ENCODE measurements around the gene TOX3. TPM values are rescaled to one million over a fixed set of nuclear protein-coding genes. Genes with fewer than 3 reads are reported as not detected.

The TOX3 gene
- total RNA-seq, 1 experiment from 2014 or later = not detected

GRCh38 chr16:52492789-52493357 lies 54.1 kb downstream of the TOX3 start:
- no peak for DNase-seq (ENCODE audit: low spot score)

- no peak for DNase-seq (ENCODE audit: low spot score)
These were observed 55.7 kb downstream of the TOX3 start for GRCh38 chr16:52491216-52491615.

GRCh38 chr16:52489894-52490293 lies 57.0 kb downstream of the TOX3 start:
- no peak for DNase-seq (ENCODE audit: low spot score)

GRCh38 chr16:52488837-52489289 lies 58.1 kb downstream of the TOX3 start:
- no peak for DNase-seq (ENCODE audit: low spot score)

- DNase-seq (ENCODE audit: low spot score) = no peak
These were observed 59.0 kb downstream of the TOX3 start for GRCh38 chr16:52487849-52488457.

GRCh38 chr16:52480237-52480636 lies 66.7 kb downstream of the TOX3 start:
- DNase-seq (ENCODE audit: low spot score) = no peak

GRCh38 chr16:52476111-52476510 lies 70.8 kb downstream of the TOX3 start:
- DNase-seq (ENCODE audit: low spot score) = no peak

GRCh38 chr16:52474679-52475078 lies 72.3 kb downstream of the TOX3 start:
- DNase-seq (ENCODE audit: low spot score) = no peak

- DNase-seq (ENCODE audit: low spot score) = no peak
These were observed 73.8 kb downstream of the TOX3 start for GRCh38 chr16:52473096-52473495.

- no peak for DNase-seq (ENCODE audit: low spot score)
These were observed 75.1 kb downstream of the TOX3 start for GRCh38 chr16:52471650-52472370.

- no peak for DNase-seq (ENCODE audit: low spot score)
These were observed 76.4 kb downstream of the TOX3 start for GRCh38 chr16:52470585-52470984.

GRCh38 chr16:52469775-52470174 lies 77.2 kb downstream of the TOX3 start:
- no peak for DNase-seq (ENCODE audit: low spot score)

- DNase-seq (ENCODE audit: low spot score) = no peak
These were observed 77.9 kb downstream of the TOX3 start for GRCh38 chr16:52469091-52469490.

GRCh38 chr16:52467753-52468152 lies 79.2 kb downstream of the TOX3 start:
- DNase-seq (ENCODE audit: low spot score) = no peak

GRCh38 chr16:52466994-52467393 lies 79.9 kb downstream of the TOX3 start:
- no peak for DNase-seq (ENCODE audit: low spot score)

GRCh38 chr16:52465711-52466267 lies 81.2 kb downstream of the TOX3 start:
- no peak for DNase-seq (ENCODE audit: low spot score)

GRCh38 chr16:52463904-52464303 lies 83.0 kb downstream of the TOX3 start:
- no peak for DNase-seq (ENCODE audit: low spot score)

- DNase-seq (ENCODE audit: low spot score) = no peak
These were observed 84.1 kb downstream of the TOX3 start for GRCh38 chr16:52462816-52463215.

GRCh38 chr16:52460639-52461178 lies 86.2 kb downstream of the TOX3 start:
- no peak for DNase-seq (ENCODE audit: low spot score)

- DNase-seq (ENCODE audit: low spot score) = no peak
These were observed 90.6 kb downstream of the TOX3 start for GRCh38 chr16:52456368-52456767.

- DNase-seq (ENCODE audit: low spot score) = no peak
These were observed 91.2 kb downstream of the TOX3 start for GRCh38 chr16:52455549-52456277.

- no peak for DNase-seq (ENCODE audit: low spot score)
These were observed 93.3 kb downstream of the TOX3 start for GRCh38 chr16:52453644-52454043.
